Breast epithelium (tissue), 4 donors: ENCODE data around the gene GNG10. TPM values are rescaled to one million over a fixed set of nuclear protein-coding genes. Genes with fewer than 3 reads are reported as not detected.

Experiments
- DNase-seq, 2 donors: peaks; one replicate each; pipeline ENCODE4 v3.0.0-alpha.2; 2019; ENCODE audit warnings: low spot score in 2 of 2
- H3K27ac ChIP-seq, 2 donors: fragments of 200-600 bp; sonication (generic) in 1 of 2; one replicate each; pipeline ENCODE4 v1.5.1; 2016 to 2019; ENCODE audit warnings: mild to moderate bottlenecking in 1 of 2
- H3K27me3 ChIP-seq, 2 donors: fragments of 200-600 bp; sonication (generic) in 1 of 2; one replicate each; pipeline versions ENCODE4 v1.5.1 to v1.6.0; 2017 to 2019; ENCODE audit warnings: control low read depth in 1 of 2, mild to moderate bottlenecking in 1 of 2
- H3K36me3 ChIP-seq: fragments of 200-600 bp; one replicate; pipeline ENCODE4 v1.5.1; 2019
- H3K4me1 ChIP-seq, 2 donors: fragments of 200-600 bp; sonication (generic); one replicate each; pipeline ENCODE4 v1.5.1; 2016 to 2019; ENCODE audit warnings: control low read depth in 1 of 2
- H3K4me3 ChIP-seq, 3 donors: fragments of 200-600 bp; sonication (generic); 1 replicate in 2 of 3; 2 replicates in 1 of 3; pipeline ENCODE4 v1.5.1; 2016 to 2019; ENCODE audit warnings: mild to moderate bottlenecking in 3 of 3, moderate library complexity in 2 of 3
- H3K9me3 ChIP-seq, 2 donors: fragments of 200-600 bp; sonication (generic) in 1 of 2; one replicate each; pipeline ENCODE4 v1.5.1; 2016 to 2019; ENCODE audit warnings: control low read depth in 1 of 2
- POLR2A ChIP-seq: fragments of 450-650 bp; IDR thresholded peaks from one replicate; pipeline ENCODE4 v1.6.1; 2016; ENCODE audit warnings: antibody characterized with exemption, mild to moderate bottlenecking, moderate library complexity
- POLR2AphosphoS5 ChIP-seq, 3 donors: sonication (generic); formaldehyde crosslinking; IDR thresholded peaks; one replicate each; pipeline ENCODE4 v1.6.1; 2017; ENCODE audit warnings: antibody characterized with exemption in 3 of 3
- intact Hi-C: fragments of 100-400 bp; cut with DNase I; formaldehyde crosslinking; loops from one replicate; pipeline ENCODE4 v1.15.1; 2023; ENCODE audit warnings: low total_unique reads
- total RNA-seq, 3 donors: library from RNA; depleted of rRNA; stranded (reverse); fragments of >200 nt; gene quantifications; one replicate each; pipeline ENCODE4 v1.1.0, GENCODE V29; 2016
- TF ChIP-seq, protein P1 (sequence below), 3 donors: fragments of 450-650 bp; IDR thresholded peaks; one replicate each; pipeline ENCODE4 v1.5.1; 2016 to 2017; ENCODE audit warnings: antibody characterized with exemption in 3 of 3, mild to moderate bottlenecking in 3 of 3, moderate library complexity in 3 of 3

GNG10 gene
- total RNA-seq, 3 donors from 2014 or later = 53.4 to 95.7 (median 91.4) TPM

GRCh38 chr9:111622626-111623025, 38.8 kb upstream of the GNG10 start:
- H3K36me3 ChIP-seq = no peaks in the 10 kb centered on the region
- H3K9me3 ChIP-seq = no peaks in the 10 kb centered on the region
- no peak overlapping the region for H3K27ac ChIP-seq
- no peak for TF ChIP-seq POLR2AphosphoS5 (IDR thresholded peaks at IDR 0.05)
- TF ChIP-seq, protein P1, sequence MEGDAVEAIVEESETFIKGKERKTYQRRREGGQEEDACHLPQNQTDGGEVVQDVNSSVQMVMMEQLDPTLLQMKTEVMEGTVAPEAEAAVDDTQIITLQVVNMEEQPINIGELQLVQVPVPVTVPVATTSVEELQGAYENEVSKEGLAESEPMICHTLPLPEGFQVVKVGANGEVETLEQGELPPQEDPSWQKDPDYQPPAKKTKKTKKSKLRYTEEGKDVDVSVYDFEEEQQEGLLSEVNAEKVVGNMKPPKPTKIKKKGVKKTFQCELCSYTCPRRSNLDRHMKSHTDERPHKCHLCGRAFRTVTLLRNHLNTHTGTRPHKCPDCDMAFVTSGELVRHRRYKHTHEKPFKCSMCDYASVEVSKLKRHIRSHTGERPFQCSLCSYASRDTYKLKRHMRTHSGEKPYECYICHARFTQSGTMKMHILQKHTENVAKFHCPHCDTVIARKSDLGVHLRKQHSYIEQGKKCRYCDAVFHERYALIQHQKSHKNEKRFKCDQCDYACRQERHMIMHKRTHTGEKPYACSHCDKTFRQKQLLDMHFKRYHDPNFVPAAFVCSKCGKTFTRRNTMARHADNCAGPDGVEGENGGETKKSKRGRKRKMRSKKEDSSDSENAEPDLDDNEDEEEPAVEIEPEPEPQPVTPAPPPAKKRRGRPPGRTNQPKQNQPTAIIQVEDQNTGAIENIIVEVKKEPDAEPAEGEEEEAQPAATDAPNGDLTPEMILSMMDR (IDR thresholded peaks at IDR 0.05) = no peak
- TF ChIP-seq POLR2A = no peak
- no peak for DNase-seq
- H3K4me1 ChIP-seq = no peaks in the 10 kb centered on the region
- no peak overlapping the region for H3K4me3 ChIP-seq
- H3K27me3 ChIP-seq = no peaks in the 10 kb centered on the region
- intact Hi-C loops = no loop called here

DNA sequence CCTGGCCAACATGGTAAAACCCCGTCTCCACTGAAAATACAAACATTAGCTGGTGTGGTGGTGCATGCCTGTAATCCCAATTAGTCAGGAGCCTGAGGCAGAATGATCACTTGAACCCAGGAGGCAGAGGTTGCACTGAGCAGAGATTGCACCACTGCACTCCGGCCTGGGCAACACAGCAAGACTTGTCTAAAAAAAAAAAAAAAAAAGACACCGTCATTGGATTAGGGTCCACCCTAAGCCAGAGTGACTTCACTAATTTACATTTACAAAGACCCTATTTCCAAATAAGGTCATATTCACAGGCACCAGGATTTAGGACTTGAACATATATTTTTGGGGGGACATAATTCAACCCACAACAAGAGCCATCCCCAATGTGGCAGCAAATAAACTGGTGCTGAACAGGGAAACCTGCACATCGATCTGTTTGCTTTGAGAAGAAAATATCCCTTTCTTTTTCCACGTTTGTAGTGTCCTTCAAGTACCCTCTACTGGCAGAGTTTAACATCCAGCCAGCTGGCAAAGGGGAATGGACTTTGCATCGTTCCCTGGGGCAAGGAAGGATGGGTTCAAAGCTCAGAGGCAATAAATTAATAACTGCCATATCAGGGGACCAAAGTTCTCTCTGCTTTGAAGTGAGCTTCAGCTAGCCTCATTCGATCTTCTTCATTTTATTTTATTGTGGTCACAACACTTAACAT, 34.0 kb upstream of the GNG10 start:
- intact Hi-C loops = no loop called here
- Histone ChIP-seq H3K36me3 (no peaks in the 10 kb centered on the region), H3K27me3 (no peaks in the 10 kb centered on the region), H3K4me1 (no peaks in the 10 kb centered on the region), H3K9me3 (no peaks in the 10 kb centered on the region), H3K4me3 (no peak overlapping the region), H3K27ac (no peak overlapping the region)
- DNase-seq = no peak
- TF ChIP-seq POLR2AphosphoS5 (IDR thresholded peaks at IDR 0.05) = no peak
- TF ChIP-seq, protein P1 (IDR thresholded peaks at IDR 0.05) = no peak
- no peak for TF ChIP-seq POLR2A

DNA sequence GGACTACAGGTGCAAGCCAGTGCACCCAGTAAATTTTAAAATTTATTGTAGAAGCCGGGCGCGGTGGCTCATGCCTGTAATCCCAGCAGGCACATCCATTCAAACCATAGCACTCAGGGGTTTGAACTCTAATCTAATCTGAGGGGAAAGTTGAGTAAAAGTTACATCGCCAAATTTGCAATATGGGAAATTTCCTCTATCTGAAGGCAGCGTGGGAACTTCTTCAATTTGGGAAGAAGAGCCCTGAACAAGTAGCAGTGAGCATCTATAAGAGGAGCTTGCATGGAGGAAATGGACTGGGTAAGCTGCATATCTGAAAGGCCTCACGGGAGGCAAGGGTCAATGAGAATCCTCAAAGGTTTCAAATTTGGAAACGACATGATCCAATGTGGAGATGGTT, 33.0 kb upstream of the GNG10 start:
- no peaks in the 10 kb centered on the region for H3K9me3 ChIP-seq
- H3K27ac ChIP-seq = no peak overlapping the region
- H3K4me1 ChIP-seq = no peaks in the 10 kb centered on the region
- no peaks in the 10 kb centered on the region for H3K36me3 ChIP-seq
- TF ChIP-seq POLR2A = no peak
- no peak for DNase-seq
- intact Hi-C loops = no loop called here
- no peaks in the 10 kb centered on the region for H3K27me3 ChIP-seq
- no peak overlapping the region for H3K4me3 ChIP-seq

- Histone ChIP-seq H3K36me3 (no peaks in the 10 kb centered on the region), H3K4me3 (peak overlapping the region; percentile 90 to 97 (median 92)), H3K27ac (peak overlapping the region; percentile 85 to 90), H3K27me3 (no peaks in the 10 kb centered on the region), H3K4me1 (no peaks in the 10 kb centered on the region), H3K9me3 (no peaks in the 10 kb centered on the region)
- intact Hi-C loops = no loop called here
- DNase-seq = no peak
- TF ChIP-seq, protein P1 (IDR thresholded peaks at IDR 0.05) = no peak
- TF ChIP-seq POLR2A (no peak), POLR2AphosphoS5 (IDR thresholded peaks at IDR 0.05) (no peak)
Observed at GRCh38 chr9:111630182-111630963, 31.0 kb upstream of the GNG10 start.

- peak overlapping the region; percentile 90 to 97 (median 92) for H3K4me3 ChIP-seq
- intact Hi-C loops = no loop called here
- no peaks in the 10 kb centered on the region for H3K9me3 ChIP-seq
- TF ChIP-seq POLR2AphosphoS5 (IDR thresholded peaks at IDR 0.05) (no peak), POLR2A (no peak)
- TF ChIP-seq, protein P1 (IDR thresholded peaks at IDR 0.05) = no peak
- H3K27ac ChIP-seq = peak overlapping the region; percentile 85 to 90
- no peaks in the 10 kb centered on the region for H3K27me3 ChIP-seq
- no peaks in the 10 kb centered on the region for H3K36me3 ChIP-seq
- DNase-seq = no peak
- no peaks in the 10 kb centered on the region for H3K4me1 ChIP-seq
Observed at GRCh38 chr9:111630964-111631213, 30.5 kb upstream of the GNG10 start.
